H9 (cell line): ENCODE data around the gene PITPNM3. TPM values are rescaled to one million over a fixed set of nuclear protein-coding genes. Genes with fewer than 3 reads are reported as not detected.

Experiments
- DNase-seq: peaks from one replicate; pipeline ENCODE4 v3.0.0-alpha.2; 2017
- H2AFZ ChIP-seq: one replicate; pipeline ENCODE4 v1.6.1; 2013; ENCODE audit warnings: mild to moderate bottlenecking, low read length, control low read depth, moderate library complexity
- H2AK5ac ChIP-seq: 2 replicates; pipeline ENCODE4 v1.6.1; 2013; ENCODE audit warnings: low read length, control low read depth, mixed read lengths; ENCODE audit not compliant: insufficient read length
- H2BK120ac ChIP-seq: one replicate; pipeline ENCODE4 v1.6.1; 2013; ENCODE audit warnings: low read depth, mild to moderate bottlenecking, low read length, control low read depth, inconsistent platforms; ENCODE audit not compliant: poor library complexity, severe bottlenecking
- H2BK12ac ChIP-seq: 2 replicates; pipeline ENCODE4 v1.6.1; 2013; ENCODE audit warnings: low read length, control low read depth, mixed read lengths, low read depth; ENCODE audit not compliant: insufficient read length
- H2BK15ac ChIP-seq: 2 replicates; pipeline ENCODE4 v1.6.1; 2013; ENCODE audit warnings: low read depth, low read length, control low read depth
- H2BK20ac ChIP-seq: one replicate; pipeline ENCODE4 v1.6.1; 2013; ENCODE audit warnings: low read depth, mild to moderate bottlenecking, low read length, control low read depth, inconsistent platforms; ENCODE audit not compliant: poor library complexity, severe bottlenecking
- H2BK5ac ChIP-seq: 2 replicates; pipeline ENCODE4 v1.6.1; 2013; ENCODE audit warnings: low read length, control low read depth, mixed read lengths; ENCODE audit not compliant: insufficient read length
- H3K14ac ChIP-seq: 2 replicates; pipeline ENCODE4 v1.6.1; 2013; ENCODE audit warnings: low read length, control low read depth; ENCODE audit not compliant: insufficient read depth
- H3K18ac ChIP-seq: 2 replicates; pipeline ENCODE4 v1.6.1; 2013; ENCODE audit warnings: low read depth, mild to moderate bottlenecking, mixed read lengths, low read length, control low read depth; ENCODE audit not compliant: insufficient read length
- H3K23ac ChIP-seq: 2 replicates; pipeline ENCODE4 v1.6.1; 2013; ENCODE audit warnings: low read length, control low read depth, mixed read lengths, low read depth; ENCODE audit not compliant: insufficient read length
- H3K23me2 ChIP-seq: 2 replicates; pipeline ENCODE4 v1.6.1; 2013; ENCODE audit warnings: low read depth, mild to moderate bottlenecking, mixed read lengths, low read length, control low read depth; ENCODE audit not compliant: insufficient read length, poor library complexity, severe bottlenecking
- H3K27ac ChIP-seq: 2 replicates; pipeline ENCODE4 v1.5.1; 2013; ENCODE audit warnings: low read length, control low read depth, mixed read lengths, low read depth; ENCODE audit not compliant: insufficient read length
- H3K27me3 ChIP-seq: 2 replicates; pipeline ENCODE4 v1.6.1; 2013; ENCODE audit warnings: low read length, control low read depth, inconsistent platforms; ENCODE audit not compliant: insufficient read depth
- H3K4ac ChIP-seq: 2 replicates; pipeline ENCODE4 v1.6.1; 2013; ENCODE audit warnings: low read depth, mild to moderate bottlenecking, control low read depth, inconsistent platforms, low read length, moderate library complexity
- H3K4me1 ChIP-seq: 2 replicates; pipeline ENCODE4 v1.6.1; 2013; ENCODE audit warnings: low read length, control low read depth, inconsistent platforms; ENCODE audit not compliant: insufficient read depth
- H3K4me2 ChIP-seq: 2 replicates; pipeline ENCODE4 v1.6.1; 2013; ENCODE audit warnings: low read length, control low read depth, mixed read lengths; ENCODE audit not compliant: insufficient read length, insufficient read depth
- H3K56ac ChIP-seq: 2 replicates; pipeline ENCODE4 v1.6.1; 2013; ENCODE audit warnings: low read depth, mild to moderate bottlenecking, mixed read lengths, low read length, control low read depth; ENCODE audit not compliant: insufficient read length
- H3K79me1 ChIP-seq: 2 replicates; pipeline ENCODE4 v1.6.1; 2013; ENCODE audit warnings: low read depth, mild to moderate bottlenecking, moderate library complexity, low read length, control low read depth, inconsistent platforms; ENCODE audit not compliant: insufficient read depth, poor library complexity, severe bottlenecking
- H3K79me2 ChIP-seq: 2 replicates; pipeline ENCODE4 v1.6.1; 2013; ENCODE audit warnings: low read length, control low read depth, inconsistent platforms; ENCODE audit not compliant: insufficient read depth
- H3K9ac ChIP-seq: 2 replicates; pipeline ENCODE4 v1.6.1; 2013; ENCODE audit warnings: low read length, control low read depth, mixed read lengths; ENCODE audit not compliant: insufficient read length; ENCODE audit errors: extremely low read depth
- H3K9me3 ChIP-seq: one replicate; pipeline ENCODE4 v1.6.1; 2013; ENCODE audit warnings: low read depth, low read length, inconsistent platforms; ENCODE audit not compliant: control insufficient read depth
- H3T11ph ChIP-seq: one replicate; pipeline ENCODE4 v1.6.1; 2013; ENCODE audit warnings: mild to moderate bottlenecking, low read length, control low read depth, inconsistent platforms
- H4K20me1 ChIP-seq: one replicate; pipeline ENCODE4 v1.6.1; 2013; ENCODE audit not compliant: control insufficient read depth, insufficient read length, insufficient read depth
- H4K5ac ChIP-seq: 2 replicates; pipeline ENCODE4 v1.6.1; 2013; ENCODE audit warnings: low read depth, mild to moderate bottlenecking, mixed read lengths, low read length, control low read depth; ENCODE audit not compliant: insufficient read length
- H4K8ac ChIP-seq: replicated peaks from 2 replicates; pipeline ENCODE4 v1.6.1; 2013; ENCODE audit warnings: low read length, control low read depth, mixed read lengths, low read depth; ENCODE audit not compliant: insufficient read length
- H4K91ac ChIP-seq: 2 replicates; pipeline ENCODE4 v1.6.1; 2013; ENCODE audit warnings: low read depth, mild to moderate bottlenecking, moderate library complexity, mixed read lengths, low read length, control low read depth; ENCODE audit not compliant: insufficient read length
- H3K27ac Mint-ChIP-seq, 3 experiments: 2 replicates in 2 of 3; 3 replicates in 1 of 3; pipeline ENCODE4 v1.8.0; 2020 to 2021; ENCODE audit warnings: mixed read lengths in 3 of 3, mild to moderate bottlenecking in 1 of 3, moderate library complexity in 1 of 3
- H3K27me3 Mint-ChIP-seq: 2 replicates; pipeline ENCODE4 v1.8.0; 2021; ENCODE audit warnings: low read depth, mild to moderate bottlenecking, moderate library complexity, mixed read lengths
- H3K36me3 Mint-ChIP-seq, 3 experiments: 2 replicates in 2 of 3; 3 replicates in 1 of 3; pipeline ENCODE4 v1.8.0; 2020 to 2021; ENCODE audit warnings: low read depth in 3 of 3, mixed read lengths in 3 of 3; ENCODE audit not compliant: insufficient read depth in 1 of 3
- H3K4me1 Mint-ChIP-seq, 2 experiments: 2 replicates each; pipeline ENCODE4 v1.8.0; 2020; ENCODE audit warnings: mixed read lengths in 2 of 2
- H3K4me3 Mint-ChIP-seq, 2 experiments: 2 replicates in 1 of 2; 3 replicates in 1 of 2; pipeline ENCODE4 v1.8.0; 2020 to 2021; ENCODE audit warnings: mild to moderate bottlenecking in 2 of 2, mixed read lengths in 2 of 2, moderate library complexity in 1 of 2
- H3K9me3 Mint-ChIP-seq, 2 experiments: 2 replicates in 1 of 2; 3 replicates in 1 of 2; pipeline ENCODE4 v1.8.0; 2020; ENCODE audit warnings: mild to moderate bottlenecking in 2 of 2, mixed read lengths in 2 of 2, moderate library complexity in 1 of 2
- WGBS: extraction: QIAGEN DNeasy Blood & Tissue Kit; methylation state at CpG from one replicate; pipeline ENCODE4 v1.1.7; 2013; ENCODE audit warnings: missing lambda C conversion rate, low lambda C conversion rate, mixed read lengths; ENCODE audit not compliant: insufficient read length; ENCODE audit errors: extremely low coverage; 5-methylcytosine and 5-hydroxymethylcytosine counted together
- total RNA-seq: library from RNA; stranded (reverse); gene quantifications from 2 replicates; pipeline ENCODE4 v1.2.1, GENCODE V29; 2021
- TF ChIP-seq, protein P1 (sequence below): fragments of 200-600 bp; sonication (generic); conservative IDR thresholded peaks from 3 replicates; pipeline ENCODE4 v1.8.0; 2021; ENCODE audit warnings: antibody characterized with exemption, mild to moderate bottlenecking

PITPNM3 gene
- total RNA-seq, 1 experiment from 2014 or later = 3.4 TPM

DNA sequence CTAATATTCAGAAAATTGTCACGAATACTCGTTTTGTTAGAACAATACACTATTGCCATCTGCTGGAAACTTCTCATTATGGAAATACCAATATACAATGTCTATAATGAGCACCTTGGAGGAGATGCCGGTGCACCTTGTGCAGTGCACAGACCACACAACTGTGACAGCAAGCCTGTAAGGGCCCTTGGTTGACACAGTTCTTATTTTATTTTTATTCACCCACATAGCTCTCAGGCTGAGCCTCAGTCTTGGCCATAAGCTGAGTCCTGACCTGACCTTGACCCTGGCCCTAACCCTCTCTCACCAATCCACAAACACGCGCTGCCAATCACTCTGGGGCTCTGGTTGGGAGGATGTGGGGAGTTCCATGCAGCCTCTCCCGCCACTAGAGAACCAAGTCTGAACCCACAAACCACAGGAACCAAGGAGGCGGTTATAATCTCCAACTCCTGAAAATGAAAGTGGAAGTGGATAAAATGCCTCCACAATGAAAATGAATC lies 129.0 kb downstream of the PITPNM3 start:
- H2AK5ac ChIP-seq = no peak overlapping the region
- no peak overlapping the region for H3K18ac ChIP-seq
- no CpG with 5 or more reads among the region's 7 CpGs for WGBS
- no peaks in the 10 kb centered on the region for H3K79me2 ChIP-seq
- no peak overlapping the region for H3K23ac ChIP-seq
- H2BK5ac ChIP-seq = no peak overlapping the region
- no peak overlapping the region for H2AFZ ChIP-seq
- H2BK120ac ChIP-seq = no peak overlapping the region
- no peak for DNase-seq
- H3K9ac ChIP-seq = no peak overlapping the region
- no peak overlapping the region for H4K91ac ChIP-seq
- TF ChIP-seq, protein P1, sequence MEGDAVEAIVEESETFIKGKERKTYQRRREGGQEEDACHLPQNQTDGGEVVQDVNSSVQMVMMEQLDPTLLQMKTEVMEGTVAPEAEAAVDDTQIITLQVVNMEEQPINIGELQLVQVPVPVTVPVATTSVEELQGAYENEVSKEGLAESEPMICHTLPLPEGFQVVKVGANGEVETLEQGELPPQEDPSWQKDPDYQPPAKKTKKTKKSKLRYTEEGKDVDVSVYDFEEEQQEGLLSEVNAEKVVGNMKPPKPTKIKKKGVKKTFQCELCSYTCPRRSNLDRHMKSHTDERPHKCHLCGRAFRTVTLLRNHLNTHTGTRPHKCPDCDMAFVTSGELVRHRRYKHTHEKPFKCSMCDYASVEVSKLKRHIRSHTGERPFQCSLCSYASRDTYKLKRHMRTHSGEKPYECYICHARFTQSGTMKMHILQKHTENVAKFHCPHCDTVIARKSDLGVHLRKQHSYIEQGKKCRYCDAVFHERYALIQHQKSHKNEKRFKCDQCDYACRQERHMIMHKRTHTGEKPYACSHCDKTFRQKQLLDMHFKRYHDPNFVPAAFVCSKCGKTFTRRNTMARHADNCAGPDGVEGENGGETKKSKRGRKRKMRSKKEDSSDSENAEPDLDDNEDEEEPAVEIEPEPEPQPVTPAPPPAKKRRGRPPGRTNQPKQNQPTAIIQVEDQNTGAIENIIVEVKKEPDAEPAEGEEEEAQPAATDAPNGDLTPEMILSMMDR = no peak
- H2BK15ac ChIP-seq = no peak overlapping the region
- no peaks in the 10 kb centered on the region for H3K4me1 ChIP-seq
- no peak overlapping the region for H3K4ac ChIP-seq
- no peaks in the 10 kb centered on the region for H3K79me1 ChIP-seq
- no peak overlapping the region for H4K5ac ChIP-seq
- no peak overlapping the region for H3K56ac ChIP-seq
- no peak overlapping the region for H3K4me2 ChIP-seq
- no peaks in the 10 kb centered on the region for H3K27me3 ChIP-seq
- H4K8ac ChIP-seq = no peak overlapping the region
- H4K20me1 ChIP-seq = no peaks in the 10 kb centered on the region
- H3T11ph ChIP-seq = no peak overlapping the region
- no peaks in the 10 kb centered on the region for H3K9me3 ChIP-seq
- no peak overlapping the region for H2BK20ac ChIP-seq
- no peaks in the 10 kb centered on the region for H3K23me2 ChIP-seq
- no peak overlapping the region for H2BK12ac ChIP-seq
- Mint-ChIP-seq H3K27ac (no peak overlapping the region), H3K4me1 (peaks cover 0 to 10% of the 10 kb centered on the region in 2 experiments; a peak in 2 of 4 replicates), H3K4me3 (no peak overlapping the region), H3K27me3 (peaks cover 3% of the 10 kb centered on the region; the same call in 1 of the 2 replicates), H3K9me3 (peaks cover 14 to 17% of the 10 kb centered on the region in 2 experiments), H3K36me3 (peaks cover 9 to 20% (median 14%) of the 10 kb centered on the region in 3 experiments; a peak in 6 of 7 replicates)
- H3K14ac ChIP-seq = no peak overlapping the region
- H3K27ac ChIP-seq = no peak overlapping the region
